ENCODE data around the gene LGALS13.

The LGALS13 gene

DNA sequence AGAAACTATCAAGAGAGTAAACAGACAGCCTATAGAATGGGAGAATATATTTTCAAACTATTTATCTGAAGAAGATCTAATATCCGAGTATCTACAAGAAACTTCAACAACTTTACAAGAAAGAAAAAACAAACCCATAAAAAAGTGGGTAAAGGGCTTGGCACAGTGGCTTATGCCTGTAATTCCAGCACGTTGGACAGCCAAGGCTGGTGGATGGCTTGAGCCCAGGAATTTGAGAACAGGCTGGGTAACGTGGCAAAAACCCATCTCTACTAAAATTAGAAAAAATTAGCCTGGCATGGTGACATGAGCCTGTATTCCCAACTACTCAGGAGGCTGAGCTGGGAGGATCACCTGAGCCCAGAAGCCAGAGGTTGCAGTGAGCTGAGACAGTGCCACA, 45.6 kb downstream of the LGALS13 start:
- Histone ChIP-seq H3K36me3 (ENCODE audit: control insufficient read depth in 1 of 2, insufficient read depth in 2 of 2, low read length in 2 of 2) (no peaks in the 10 kb centered on the region), H3K27me3 (ENCODE audit: control insufficient read depth in 1 of 2, insufficient read depth in 2 of 2, low read length in 2 of 2) (no peaks in the 10 kb centered on the region), H3K4me3 (ENCODE audit: low read depth in 1 of 2, low read length in 2 of 2) (no peak overlapping the region), H3K27ac (ENCODE audit: low read depth, low read length) (no peak overlapping the region), H3K4me1 (ENCODE audit: control insufficient read depth in 1 of 2, insufficient read depth in 2 of 2, low read length in 2 of 2) (no peaks in the 10 kb centered on the region), H3K9me3 (ENCODE audit: control insufficient read depth in 1 of 2, low read length in 2 of 2) (no peaks in the 10 kb centered on the region), H3K9ac (ENCODE audit: low read depth in 1 of 2, low read length in 2 of 2) (no peak overlapping the region)

DNA sequence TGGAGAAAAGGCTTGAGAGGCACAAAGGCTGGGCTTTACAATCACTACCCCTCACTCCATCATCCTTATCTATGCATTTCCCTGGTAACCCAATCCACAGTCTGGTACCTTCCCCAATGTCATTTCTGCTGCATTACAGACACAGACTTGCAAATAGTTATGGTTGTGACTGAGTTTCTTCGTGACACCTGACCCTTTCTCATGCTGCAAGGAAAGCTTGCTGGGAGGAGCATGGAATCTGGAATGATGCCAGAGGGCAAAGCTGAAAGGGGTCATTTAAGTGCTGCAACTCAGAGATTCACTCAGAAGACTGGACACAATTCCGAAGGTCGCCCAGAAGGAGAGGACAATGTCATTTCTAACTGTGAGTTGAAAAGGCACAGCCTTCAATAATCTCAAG, 53.3 kb downstream of the LGALS13 start, which contains the start of gene LGALS16:
Gene LGALS16 (plus strand): TSS at position 301 of the 400 bp plus-strand sequence. CDS start 49 bp downstream, at position 350.
- H3K36me3 ChIP-seq (ENCODE audit: control insufficient read depth in 1 of 2, insufficient read depth in 2 of 2, low read length in 2 of 2): no peaks in the 10 kb centered on the region
- H3K27ac ChIP-seq (ENCODE audit: low read depth, low read length): no peak within 1 kb of the TSS
- H3K4me3 ChIP-seq (ENCODE audit: low read depth in 1 of 2, low read length in 2 of 2): no peak within 1 kb of the TSS
- H3K9me3 ChIP-seq (ENCODE audit: control insufficient read depth in 1 of 2, low read length in 2 of 2): no peaks in the 10 kb centered on the region
- H3K4me1 ChIP-seq (ENCODE audit: control insufficient read depth in 1 of 2, insufficient read depth in 2 of 2, low read length in 2 of 2): no peaks in the 10 kb centered on the region
- H3K27me3 ChIP-seq (ENCODE audit: control insufficient read depth in 1 of 2, insufficient read depth in 2 of 2, low read length in 2 of 2): no peaks in the 10 kb centered on the region
- no peak within 1 kb of the TSS for H3K9ac ChIP-seq (ENCODE audit: low read depth in 1 of 2, low read length in 2 of 2)

Data from duodenal mucosa (tissue), 2 donors.